ENCODE data around the gene GTF2H3.

Gene GTF2H3

GRCh38 chr12:123633379-123634141 lies at the start of gene GTF2H3, which contains the start of gene EIF2B1:
TSS of gene GTF2H3 (plus strand) at chr12:123633829. CDS start at chr12:123633860, 31 bp downstream.
TSS of gene EIF2B1 (minus strand) at chr12:123633686. CDS start at chr12:123633557, 129 bp downstream.
- H3K4me3 ChIP-seq (IDR thresholded peaks at IDR 0.05; ENCODE audit: insufficient read depth, low read depth, low read length) = no peak within 1 kb of the TSS
- no peak for TF ChIP-seq CTCF (conservative IDR thresholded peaks at IDR 0.05; ENCODE audit: low read depth, low read length)
- H3K27ac ChIP-seq = peak within 1 kb of the TSS; percentile 59
- peaks cover 25% of the 10 kb centered on the region; the same call in 1 of the 2 replicates for H3K79me2 ChIP-seq (ENCODE audit: insufficient read depth, low read depth)
- peaks cover 4% of the 10 kb centered on the region for H3K4me1 ChIP-seq (ENCODE audit: low read depth, poor library complexity, severe bottlenecking)
- no peaks in the 10 kb centered on the region for H3K27me3 ChIP-seq (ENCODE audit: insufficient read depth, low read depth)
- no peaks in the 10 kb centered on the region for H4K20me1 ChIP-seq (ENCODE audit: insufficient read depth)
- peak within 1 kb of the TSS; percentile 86 for H3K9ac ChIP-seq
- no peaks in the 10 kb centered on the region for H3K36me3 ChIP-seq (ENCODE audit: insufficient read depth)
- H3K4me2 ChIP-seq = peak within 1 kb of the TSS; percentile 68
- peak within 1 kb of the TSS; percentile 69 for H2AFZ ChIP-seq (ENCODE audit: low read depth)

- H3K4me3 ChIP-seq (IDR thresholded peaks at IDR 0.05; ENCODE audit: insufficient read depth, low read depth, low read length) = no peak overlapping the region
- no peak overlapping the region for H3K9ac ChIP-seq
- no peak overlapping the region for H3K4me2 ChIP-seq
- H3K27me3 ChIP-seq (ENCODE audit: insufficient read depth, low read depth) = no peaks in the 10 kb centered on the region
- peaks cover 47% of the 10 kb centered on the region; the same call in 1 of the 2 replicates for H3K79me2 ChIP-seq (ENCODE audit: insufficient read depth, low read depth)
- TF ChIP-seq CTCF (conservative IDR thresholded peaks at IDR 0.05; ENCODE audit: low read depth, low read length) = no peak
- no peak overlapping the region for H2AFZ ChIP-seq (ENCODE audit: low read depth)
- 0 out of 2 replicates have a peak, but pooled peaks cover 3% of the 10 kb centered on the region for H3K36me3 ChIP-seq (ENCODE audit: insufficient read depth)
- H3K4me1 ChIP-seq (ENCODE audit: low read depth, poor library complexity, severe bottlenecking) = peaks cover 15% of the 10 kb centered on the region
- no peaks in the 10 kb centered on the region for H4K20me1 ChIP-seq (ENCODE audit: insufficient read depth)
- no peak overlapping the region for H3K27ac ChIP-seq
These were observed 41.7 kb upstream of the GTF2H3 start for GRCh38 chr12:123591702-123592481.

GRCh38 chr12:123595729-123596128 lies 37.9 kb upstream of the GTF2H3 start:
- Histone ChIP-seq H3K9ac (no peak overlapping the region), H2AFZ (ENCODE audit: low read depth) (no peak overlapping the region), H3K4me1 (ENCODE audit: low read depth, poor library complexity, severe bottlenecking) (peaks cover 19% of the 10 kb centered on the region), H3K27me3 (ENCODE audit: insufficient read depth, low read depth) (no peaks in the 10 kb centered on the region), H3K4me3 (IDR thresholded peaks at IDR 0.05; ENCODE audit: insufficient read depth, low read depth, low read length) (no peak overlapping the region), H4K20me1 (ENCODE audit: insufficient read depth) (no peaks in the 10 kb centered on the region), H3K27ac (no peak overlapping the region), H3K79me2 (ENCODE audit: insufficient read depth, low read depth) (peaks cover 23% of the 10 kb centered on the region; the same call in 1 of the 2 replicates), H3K4me2 (no peak overlapping the region), H3K36me3 (ENCODE audit: insufficient read depth) (no peaks in the 10 kb centered on the region)
- no peak for TF ChIP-seq CTCF (conservative IDR thresholded peaks at IDR 0.05; ENCODE audit: low read depth, low read length)

- Histone ChIP-seq H3K27ac (no peak overlapping the region), H3K9ac (no peak overlapping the region), H3K27me3 (ENCODE audit: insufficient read depth, low read depth) (no peaks in the 10 kb centered on the region), H3K4me2 (no peak overlapping the region), H3K79me2 (ENCODE audit: insufficient read depth, low read depth) (peaks cover 20% of the 10 kb centered on the region), H3K36me3 (ENCODE audit: insufficient read depth) (no peaks in the 10 kb centered on the region), H3K4me1 (ENCODE audit: low read depth, poor library complexity, severe bottlenecking) (peaks cover 19% of the 10 kb centered on the region), H2AFZ (ENCODE audit: low read depth) (no peak overlapping the region), H4K20me1 (ENCODE audit: insufficient read depth) (no peaks in the 10 kb centered on the region), H3K4me3 (IDR thresholded peaks at IDR 0.05; ENCODE audit: insufficient read depth, low read depth, low read length) (no peak overlapping the region)
- no peak for TF ChIP-seq CTCF (conservative IDR thresholded peaks at IDR 0.05; ENCODE audit: low read depth, low read length)
These were observed 36.5 kb upstream of the GTF2H3 start for GRCh38 chr12:123597100-123597499.

Data from KMS-11 (cell line).